ENCODE data around the gene MCC.

Gene MCC

DNA sequence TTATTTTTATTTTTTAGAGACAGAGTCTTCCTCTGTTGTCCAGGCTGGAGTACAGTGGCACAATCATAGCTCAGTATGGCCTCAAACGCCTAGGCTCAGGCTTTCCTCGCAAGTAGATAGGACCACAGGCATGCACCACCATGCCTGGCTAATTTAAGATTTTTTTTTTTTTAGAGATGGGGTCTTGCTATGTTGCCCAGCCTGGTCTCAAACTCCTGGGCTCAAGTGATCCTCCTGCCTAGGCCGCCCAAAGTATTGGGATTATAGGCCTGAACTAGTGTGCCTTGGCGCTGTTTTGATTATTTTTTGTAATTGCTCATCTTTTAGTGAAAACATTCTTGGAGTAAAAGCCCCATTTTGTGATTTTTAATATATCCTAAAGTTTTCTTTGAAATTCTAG, 30.6 kb upstream of the MCC start:
- TF ChIP-seq POLR2AphosphoS5 (IDR thresholded peaks at IDR 0.05; ENCODE audit: low read depth, low read length) (no peak), TAF1 (IDR thresholded peaks at IDR 0.05; ENCODE audit: borderline replicate concordance, insufficient read depth, low read length) (no peak), SIN3A (IDR thresholded peaks at IDR 0.05; ENCODE audit: borderline replicate concordance, insufficient read depth, low read length) (no peak), FOXP2 (optimal IDR thresholded peaks at IDR 0.05; ENCODE audit: borderline replicate concordance, extremely low read depth, extremely low read length, insufficient read depth) (no peak)
- TF ChIP-seq, protein P1, sequence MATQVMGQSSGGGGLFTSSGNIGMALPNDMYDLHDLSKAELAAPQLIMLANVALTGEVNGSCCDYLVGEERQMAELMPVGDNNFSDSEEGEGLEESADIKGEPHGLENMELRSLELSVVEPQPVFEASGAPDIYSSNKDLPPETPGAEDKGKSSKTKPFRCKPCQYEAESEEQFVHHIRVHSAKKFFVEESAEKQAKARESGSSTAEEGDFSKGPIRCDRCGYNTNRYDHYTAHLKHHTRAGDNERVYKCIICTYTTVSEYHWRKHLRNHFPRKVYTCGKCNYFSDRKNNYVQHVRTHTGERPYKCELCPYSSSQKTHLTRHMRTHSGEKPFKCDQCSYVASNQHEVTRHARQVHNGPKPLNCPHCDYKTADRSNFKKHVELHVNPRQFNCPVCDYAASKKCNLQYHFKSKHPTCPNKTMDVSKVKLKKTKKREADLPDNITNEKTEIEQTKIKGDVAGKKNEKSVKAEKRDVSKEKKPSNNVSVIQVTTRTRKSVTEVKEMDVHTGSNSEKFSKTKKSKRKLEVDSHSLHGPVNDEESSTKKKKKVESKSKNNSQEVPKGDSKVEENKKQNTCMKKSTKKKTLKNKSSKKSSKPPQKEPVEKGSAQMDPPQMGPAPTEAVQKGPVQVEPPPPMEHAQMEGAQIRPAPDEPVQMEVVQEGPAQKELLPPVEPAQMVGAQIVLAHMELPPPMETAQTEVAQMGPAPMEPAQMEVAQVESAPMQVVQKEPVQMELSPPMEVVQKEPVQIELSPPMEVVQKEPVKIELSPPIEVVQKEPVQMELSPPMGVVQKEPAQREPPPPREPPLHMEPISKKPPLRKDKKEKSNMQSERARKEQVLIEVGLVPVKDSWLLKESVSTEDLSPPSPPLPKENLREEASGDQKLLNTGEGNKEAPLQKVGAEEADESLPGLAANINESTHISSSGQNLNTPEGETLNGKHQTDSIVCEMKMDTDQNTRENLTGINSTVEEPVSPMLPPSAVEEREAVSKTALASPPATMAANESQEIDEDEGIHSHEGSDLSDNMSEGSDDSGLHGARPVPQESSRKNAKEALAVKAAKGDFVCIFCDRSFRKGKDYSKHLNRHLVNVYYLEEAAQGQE (IDR thresholded peaks at IDR 0.05; ENCODE audit: insufficient read depth in 1 of 2, low read depth in 2 of 2, low read length in 2 of 2), result no peak

DNA sequence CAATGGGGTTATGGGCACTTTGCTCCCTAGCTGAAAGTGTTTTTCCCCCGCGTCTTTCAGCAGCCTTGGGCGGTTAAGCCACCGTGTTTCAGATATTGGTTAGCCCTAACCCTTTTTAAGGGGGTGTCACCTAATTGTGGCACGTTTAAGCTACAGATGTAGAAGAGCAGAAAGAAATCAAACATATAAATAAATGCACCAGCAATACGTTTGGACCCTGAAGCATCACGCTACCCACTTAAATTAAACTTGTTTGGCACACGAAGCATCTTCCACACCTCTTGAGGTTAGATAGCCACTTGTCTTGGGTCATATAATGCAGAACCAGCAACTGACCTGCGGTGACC, 26.0 kb upstream of the MCC start:
- no peak for TF ChIP-seq POLR2AphosphoS5 (IDR thresholded peaks at IDR 0.05; ENCODE audit: low read depth, low read length)
- TF ChIP-seq, protein P1 (IDR thresholded peaks at IDR 0.05; ENCODE audit: insufficient read depth in 1 of 2, low read depth in 2 of 2, low read length in 2 of 2), result no peak
- no peak for TF ChIP-seq FOXP2 (optimal IDR thresholded peaks at IDR 0.05; ENCODE audit: borderline replicate concordance, extremely low read depth, extremely low read length, insufficient read depth)
- TF ChIP-seq TAF1 (IDR thresholded peaks at IDR 0.05; ENCODE audit: borderline replicate concordance, insufficient read depth, low read length), result no peak
- no peak for TF ChIP-seq SIN3A (IDR thresholded peaks at IDR 0.05; ENCODE audit: borderline replicate concordance, insufficient read depth, low read length)

DNA sequence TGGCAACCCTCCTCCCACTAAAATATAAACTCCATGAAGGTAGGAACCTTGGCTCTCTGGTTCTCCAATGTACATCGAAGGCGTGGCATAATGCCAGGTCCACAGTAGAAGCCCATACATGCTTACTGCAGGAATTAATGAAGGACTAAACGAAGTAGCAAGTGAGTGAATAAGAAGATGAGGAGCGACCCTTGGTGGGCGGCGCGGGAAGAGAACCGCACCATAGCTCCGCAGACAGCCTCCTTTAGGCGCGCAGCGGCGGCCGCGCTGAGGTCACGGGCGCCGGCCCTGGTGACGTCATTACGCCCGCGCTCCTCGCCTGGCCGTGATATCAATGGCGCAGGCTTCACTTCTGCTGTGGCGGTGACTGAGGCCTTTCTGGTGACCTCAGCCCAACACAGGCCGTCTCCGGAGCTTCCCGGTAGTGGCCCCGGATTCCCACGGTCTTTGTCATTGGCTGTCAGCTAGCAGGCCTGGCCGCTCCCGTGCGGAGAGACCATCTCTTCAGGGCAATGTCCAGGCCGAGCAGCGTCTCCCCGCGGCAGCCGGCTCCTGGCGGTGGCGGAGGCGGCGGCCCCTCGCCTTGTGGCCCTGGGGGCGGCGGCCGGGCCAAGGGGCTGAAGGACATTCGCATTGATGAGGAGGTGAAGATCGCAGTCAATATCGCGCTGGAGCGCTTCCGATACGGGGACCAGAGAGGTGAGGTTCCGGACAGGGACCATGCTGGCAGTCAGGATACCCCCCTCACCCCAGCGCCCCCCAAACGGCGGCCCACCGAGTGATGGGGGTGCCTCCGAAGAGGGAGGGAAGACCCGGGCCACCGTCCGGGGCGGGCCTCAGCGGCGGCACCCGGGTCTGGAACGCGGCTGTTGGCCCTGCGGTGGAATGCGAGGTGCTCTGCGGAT, 25.4 kb upstream of the MCC start, which contains the start of gene YTHDC2:
Gene YTHDC2 (plus strand): TSS at position 311 of the 905 bp plus-strand sequence. CDS start 202 bp downstream, at position 513.
- peak; percentile 94 for TF ChIP-seq POLR2AphosphoS5 (IDR thresholded peaks at IDR 0.05; ENCODE audit: low read depth, low read length)
- TF ChIP-seq TAF1 (IDR thresholded peaks at IDR 0.05; ENCODE audit: borderline replicate concordance, insufficient read depth, low read length), result peak; percentile 94; the same call in 1 of the 2 replicates
- TF ChIP-seq FOXP2 (optimal IDR thresholded peaks at IDR 0.05; ENCODE audit: borderline replicate concordance, extremely low read depth, extremely low read length, insufficient read depth), result peak; percentile 49
- TF ChIP-seq, protein P1 (IDR thresholded peaks at IDR 0.05; ENCODE audit: insufficient read depth in 1 of 2, low read depth in 2 of 2, low read length in 2 of 2), result peak in 1 of 2 experiments; percentile 57; a peak in 1 of 4 replicates
- no peak for TF ChIP-seq SIN3A (IDR thresholded peaks at IDR 0.05; ENCODE audit: borderline replicate concordance, insufficient read depth, low read length)

DNA sequence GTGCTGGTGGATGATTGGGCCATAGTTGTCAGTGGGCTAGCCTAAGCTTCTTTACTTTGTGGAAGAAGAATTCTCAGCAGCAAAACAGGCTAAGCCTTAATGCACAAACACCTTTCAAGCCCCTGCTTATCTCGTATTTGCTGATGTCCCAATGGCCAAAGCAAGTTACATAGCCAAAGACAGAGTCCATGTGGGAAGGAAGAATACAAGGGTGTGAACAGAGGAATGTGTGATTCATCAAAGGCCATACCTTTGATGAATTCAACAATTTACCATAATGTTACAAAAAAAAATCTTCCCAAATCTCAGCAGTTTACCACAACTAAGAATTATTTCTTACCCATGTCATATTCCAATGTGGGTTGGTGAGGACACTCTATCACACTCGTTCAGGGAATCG, 24.1 kb upstream of the MCC start:
- TF ChIP-seq TAF1 (IDR thresholded peaks at IDR 0.05; ENCODE audit: borderline replicate concordance, insufficient read depth, low read length) (no peak), FOXP2 (optimal IDR thresholded peaks at IDR 0.05; ENCODE audit: borderline replicate concordance, extremely low read depth, extremely low read length, insufficient read depth) (no peak), SIN3A (IDR thresholded peaks at IDR 0.05; ENCODE audit: borderline replicate concordance, insufficient read depth, low read length) (no peak), POLR2AphosphoS5 (IDR thresholded peaks at IDR 0.05; ENCODE audit: low read depth, low read length) (no peak)
- TF ChIP-seq, protein P1 (IDR thresholded peaks at IDR 0.05; ENCODE audit: insufficient read depth in 1 of 2, low read depth in 2 of 2, low read length in 2 of 2), result no peak
